Natural killer cell treated with Interleukin-12 subunit alpha and Interleukin-12 subunit beta and Interleukin-15 and Interleukin-18, amount 100 ng/mL, for 72 hours (primary cell): Measurements from ENCODE around the gene GSG1L. TPM values are rescaled to one million over a fixed set of nuclear protein-coding genes. Genes with fewer than 3 reads are reported as not detected.

Experiments used
- ATAC-seq, 2 donors: fragments of 150-1000 bp; cut with Tn5 transposase in 1 of 2; sonication (Bioruptor Pico), chemical (Tn5 transposase) in 1 of 2; 2 replicates each; pipeline ENCODE4 v1.10.0; 2021
- DNase-seq: peaks from one replicate; pipeline ENCODE4 v3.0.0; 2022; ENCODE audit warnings: low spot score
- H3K27ac Mint-ChIP-seq, 2 donors: 1 replicate in 1 of 2; 2 replicates in 1 of 2; pipeline ENCODE4 v1.8.0; 2022; ENCODE audit warnings: mixed read lengths in 2 of 2, mild to moderate bottlenecking in 1 of 2, moderate library complexity in 1 of 2
- H3K27me3 Mint-ChIP-seq, 2 donors: 1 replicate in 1 of 2; 2 replicates in 1 of 2; pipeline ENCODE4 v1.8.0; 2022; ENCODE audit warnings: mixed read lengths in 2 of 2
- H3K36me3 Mint-ChIP-seq: one replicate; pipeline ENCODE4 v1.8.0; 2022; ENCODE audit warnings: mixed read lengths
- H3K4me1 Mint-ChIP-seq, 2 donors: 1 replicate in 1 of 2; 2 replicates in 1 of 2; pipeline ENCODE4 v1.8.0; 2022; ENCODE audit warnings: low read depth in 2 of 2, mixed read lengths in 2 of 2, mild to moderate bottlenecking in 1 of 2
- H3K4me3 Mint-ChIP-seq: one replicate; pipeline ENCODE4 v1.8.0; 2022; ENCODE audit warnings: mixed read lengths
- H3K9me3 Mint-ChIP-seq: 2 replicates; pipeline ENCODE4 v1.8.0; 2022; ENCODE audit warnings: mixed read lengths
- total RNA-seq, 2 donors: library from RNA; stranded (reverse); gene quantifications; one replicate each; pipeline ENCODE4 v1.2.3, GENCODE V29; 2022

GSG1L gene
- total RNA-seq, 2 donors from 2014 or later: not detected

DNA sequence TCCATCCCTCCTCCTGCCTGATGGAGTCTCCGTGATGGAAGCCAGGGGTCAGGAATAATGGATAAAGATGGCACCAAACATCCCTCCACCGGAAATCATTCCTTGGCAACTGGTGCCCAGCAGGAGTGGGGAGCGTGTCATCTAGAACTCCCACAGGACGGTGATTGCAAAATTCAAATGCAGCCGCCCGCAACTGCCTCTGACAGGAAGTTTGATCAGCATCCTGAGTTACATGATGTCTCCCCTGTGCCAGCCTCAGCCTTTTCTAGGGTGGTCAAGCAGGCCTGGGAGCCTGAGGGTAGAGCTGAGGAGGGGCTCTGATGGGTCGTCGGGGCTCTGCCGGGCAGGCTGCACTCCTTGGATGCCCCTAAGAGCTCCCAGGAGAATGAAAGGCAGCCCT is 52.8 kb downstream of the GSG1L start:
- ATAC-seq (no peak), DNase-seq (no peak)
- no peaks in the 10 kb centered on the region for H3K4me1 Mint-ChIP-seq
- H3K27me3 Mint-ChIP-seq: peaks cover 13 to 20% of the 10 kb centered on the region in 2 donors
- no peaks in the 10 kb centered on the region for H3K36me3 Mint-ChIP-seq
- no peak overlapping the region for H3K4me3 Mint-ChIP-seq
- peak overlapping the region in 1 of 2 donors; percentile 41 for H3K27ac Mint-ChIP-seq
- no peaks in the 10 kb centered on the region for H3K9me3 Mint-ChIP-seq

DNA sequence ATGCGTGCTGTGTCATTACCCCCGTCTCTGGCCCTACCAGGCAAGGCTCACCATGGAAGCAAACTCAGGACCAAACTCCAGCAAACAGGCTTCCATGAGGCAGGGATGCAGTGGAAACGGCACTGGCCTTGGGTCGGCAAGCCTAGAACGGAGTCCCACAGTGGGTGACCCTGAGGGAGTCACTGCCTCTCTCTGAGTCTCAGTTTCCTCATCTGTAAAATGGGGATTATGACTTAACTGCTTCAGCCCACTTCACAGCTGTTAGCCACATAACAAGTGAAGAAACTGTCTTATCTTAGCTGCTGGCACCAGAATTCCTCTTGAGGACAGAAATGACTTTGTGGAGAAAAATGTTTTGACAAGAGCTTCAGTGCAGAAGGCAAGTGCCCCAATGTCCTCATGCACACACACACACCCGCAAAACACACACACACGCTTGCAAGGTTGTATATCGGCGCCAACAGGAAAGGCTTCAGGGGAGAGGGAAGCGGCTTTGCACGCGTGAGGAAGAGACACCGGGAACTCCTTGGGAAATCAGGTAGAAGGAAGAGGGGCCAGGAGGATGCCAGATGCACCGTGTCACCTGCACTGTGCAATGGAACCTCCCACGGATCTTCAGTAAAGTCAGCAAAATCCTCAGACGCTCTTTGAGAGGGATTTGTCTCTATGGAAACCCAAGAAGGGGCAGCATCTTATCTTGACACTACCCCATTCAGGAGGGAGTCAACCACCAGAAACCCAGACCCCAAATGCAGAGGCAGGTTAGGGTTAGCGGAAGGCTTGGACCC is 53.7 kb downstream of the GSG1L start:
- peaks cover 12 to 20% of the 10 kb centered on the region in 2 donors for H3K27me3 Mint-ChIP-seq
- no peak overlapping the region for H3K4me3 Mint-ChIP-seq
- no peaks in the 10 kb centered on the region for H3K36me3 Mint-ChIP-seq
- DNase-seq: no peak
- H3K4me1 Mint-ChIP-seq: no peaks in the 10 kb centered on the region
- H3K27ac Mint-ChIP-seq: no peak overlapping the region
- no peaks in the 10 kb centered on the region for H3K9me3 Mint-ChIP-seq
- ATAC-seq: no peak

DNA sequence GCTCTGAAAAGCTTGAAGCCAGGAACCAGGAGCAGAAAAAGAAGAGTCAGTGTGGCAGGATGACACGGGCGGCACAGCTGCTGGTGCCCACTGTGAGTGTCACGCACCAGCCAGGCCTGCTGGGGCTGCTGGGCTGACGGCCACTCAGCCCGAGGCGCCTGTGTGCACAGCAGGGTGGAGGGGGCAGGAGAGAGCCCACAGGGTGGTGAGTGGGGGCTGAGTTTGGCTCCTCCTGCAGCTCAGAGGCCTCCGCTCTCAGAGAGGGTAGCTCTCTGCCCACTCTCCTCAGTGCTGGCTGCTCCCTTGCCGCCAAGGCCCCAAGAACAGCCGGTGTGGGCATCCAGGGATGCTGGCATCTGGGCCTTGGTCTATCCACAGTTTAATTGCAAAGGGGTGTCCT is 59.6 kb downstream of the GSG1L start:
- no peak for ATAC-seq
- H3K4me1 Mint-ChIP-seq: no peaks in the 10 kb centered on the region
- H3K27ac Mint-ChIP-seq: no peak overlapping the region
- DNase-seq: no peak
- no peak overlapping the region for H3K4me3 Mint-ChIP-seq
- H3K9me3 Mint-ChIP-seq: no peaks in the 10 kb centered on the region
- peaks cover 1 to 6% of the 10 kb centered on the region in 2 donors for H3K27me3 Mint-ChIP-seq
- H3K36me3 Mint-ChIP-seq: no peaks in the 10 kb centered on the region

DNA sequence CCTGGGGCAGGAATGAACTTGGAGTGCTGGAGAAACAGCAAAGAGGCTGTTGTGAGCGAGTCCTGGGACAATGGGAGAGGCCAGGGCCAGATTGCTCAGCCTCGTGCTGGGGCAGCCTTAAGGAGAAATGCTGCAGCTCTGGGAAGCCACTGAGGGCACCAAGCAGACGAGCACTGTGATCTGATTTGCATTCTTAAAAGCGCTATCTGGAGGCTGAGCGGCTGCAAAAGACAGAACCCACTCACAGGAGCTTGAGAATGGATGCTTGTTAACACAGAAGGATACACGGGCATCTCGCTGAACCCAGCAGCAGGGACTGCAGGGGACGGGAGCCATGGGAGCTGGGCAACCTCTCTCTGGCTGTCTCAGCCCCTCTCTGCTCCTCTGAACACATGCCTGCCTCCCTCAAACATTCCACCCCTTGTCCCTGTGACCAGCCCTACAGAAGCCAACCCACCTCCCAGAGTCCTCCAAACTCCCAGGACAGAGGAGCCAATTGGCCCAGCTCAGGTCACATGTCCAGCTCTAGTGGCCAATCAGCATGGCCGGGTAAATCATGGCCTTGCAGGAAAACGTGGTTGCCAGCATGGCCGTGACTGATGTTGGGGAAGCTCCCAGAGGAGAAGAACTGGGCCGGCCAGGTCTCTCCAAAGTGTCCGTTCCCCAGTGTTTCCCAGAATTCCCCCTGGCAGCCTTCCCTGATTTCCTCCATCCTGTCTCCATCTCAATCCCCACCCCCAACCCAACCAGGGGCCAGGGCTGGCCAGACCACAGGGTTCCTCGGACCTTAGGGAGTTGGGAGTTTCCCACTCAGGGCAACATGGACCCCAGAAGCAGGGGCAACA is 60.3 kb downstream of the GSG1L start:
- Mint-ChIP-seq H3K27ac (no peak overlapping the region), H3K4me1 (no peaks in the 10 kb centered on the region), H3K27me3 (peaks cover 2 to 4% of the 10 kb centered on the region in 2 donors), H3K9me3 (no peaks in the 10 kb centered on the region), H3K4me3 (no peak overlapping the region), H3K36me3 (no peaks in the 10 kb centered on the region)
- DNase-seq (no peak), ATAC-seq (peak in 1 of 2 donors; percentile 34)

DNA sequence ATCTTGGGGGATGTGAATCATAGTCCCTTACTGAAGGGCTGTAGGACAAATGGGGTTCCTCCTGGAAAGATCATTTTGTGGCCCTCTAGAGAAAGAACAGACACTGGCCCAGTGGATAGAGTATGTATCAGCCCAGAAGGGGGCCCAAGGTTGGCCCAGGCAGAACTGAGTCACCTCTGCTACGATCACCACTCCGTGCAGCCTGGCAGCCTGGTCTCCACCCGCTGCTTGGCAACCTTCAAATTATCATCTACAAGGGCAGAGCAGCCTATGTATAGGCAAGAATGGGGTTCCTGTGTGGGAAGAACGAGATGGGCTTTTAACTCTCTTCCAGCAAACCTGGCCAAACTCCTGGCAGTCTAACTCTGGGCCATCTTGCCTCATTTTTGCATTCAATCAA is 61.9 kb downstream of the GSG1L start:
- no peaks in the 10 kb centered on the region for H3K4me1 Mint-ChIP-seq
- H3K4me3 Mint-ChIP-seq: no peak overlapping the region
- no peak for ATAC-seq
- DNase-seq: no peak
- H3K27ac Mint-ChIP-seq: no peak overlapping the region
- no peaks in the 10 kb centered on the region for H3K36me3 Mint-ChIP-seq
- peaks cover 4 to 5% of the 10 kb centered on the region in 2 donors for H3K27me3 Mint-ChIP-seq
- no peaks in the 10 kb centered on the region for H3K9me3 Mint-ChIP-seq

DNA sequence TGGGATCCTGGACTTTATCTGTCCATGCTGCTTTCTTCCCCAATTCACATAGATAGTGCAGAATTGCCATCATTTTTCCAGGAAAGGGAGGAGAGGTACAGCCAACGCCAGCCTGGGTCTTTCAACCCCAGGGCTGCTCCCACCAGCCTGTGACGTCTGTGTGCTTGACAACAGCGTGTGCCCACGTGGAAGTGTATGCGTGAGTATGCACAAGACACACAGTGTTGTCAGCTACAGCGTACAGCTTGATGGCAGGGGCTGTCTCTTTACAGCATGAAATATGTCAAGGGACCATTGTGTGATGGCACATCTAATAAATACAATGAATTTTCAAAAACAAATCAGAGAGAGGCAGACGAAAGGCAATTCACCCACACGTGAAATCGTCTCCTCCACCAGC is 62.3 kb downstream of the GSG1L start:
- no peak overlapping the region for H3K4me3 Mint-ChIP-seq
- peaks cover 4 to 5% of the 10 kb centered on the region in 2 donors for H3K27me3 Mint-ChIP-seq
- H3K36me3 Mint-ChIP-seq: no peaks in the 10 kb centered on the region
- H3K9me3 Mint-ChIP-seq: no peaks in the 10 kb centered on the region
- no peak overlapping the region for H3K27ac Mint-ChIP-seq
- peaks cover 0 to under 1% of the 10 kb centered on the region in 2 donors for H3K4me1 Mint-ChIP-seq
- DNase-seq (no peak), ATAC-seq (no peak)

DNA sequence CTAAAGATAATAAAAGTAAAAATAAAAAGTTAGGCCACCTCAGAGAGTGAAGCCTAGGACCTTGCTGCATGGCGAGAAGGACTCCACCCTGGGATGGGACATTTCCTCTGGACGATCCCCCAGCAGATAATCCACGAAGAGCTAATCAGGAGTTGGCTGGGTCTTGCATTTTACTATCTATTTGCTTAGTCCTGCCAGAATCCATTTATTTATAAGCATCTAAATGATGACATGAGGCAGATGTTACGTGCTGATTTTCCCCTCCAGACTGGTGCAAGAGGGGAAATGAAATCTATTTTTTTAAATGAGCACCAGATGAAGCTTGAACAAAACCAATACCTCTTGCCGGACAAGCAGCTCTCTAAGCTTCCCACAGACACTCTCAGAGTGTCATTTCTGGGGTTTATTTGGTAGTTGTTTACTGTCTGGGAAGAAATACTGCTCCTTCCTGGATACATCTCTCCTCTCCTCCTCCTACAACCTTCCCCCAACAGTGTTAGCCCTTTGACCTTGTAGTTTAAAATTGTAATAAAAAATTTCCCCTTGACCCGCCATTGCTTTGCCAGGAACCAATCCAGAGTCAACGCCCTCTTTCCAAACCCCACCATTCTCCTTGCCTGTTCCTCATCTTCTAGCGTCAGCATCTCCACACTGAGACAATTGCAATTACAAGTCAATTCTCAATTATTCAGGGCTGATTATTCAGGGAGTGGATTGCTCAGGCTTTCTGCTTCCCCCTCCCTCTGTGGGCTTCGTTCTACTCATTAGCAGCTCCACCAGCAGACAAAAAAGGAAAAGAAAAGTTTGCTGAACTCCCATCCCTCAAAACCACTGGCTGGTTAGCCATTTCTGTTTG is 63.0 kb downstream of the GSG1L start:
- Mint-ChIP-seq H3K27me3 (peaks cover 4 to 5% of the 10 kb centered on the region in 2 donors), H3K36me3 (no peaks in the 10 kb centered on the region), H3K4me1 (peaks cover 4% of the 10 kb centered on the region in 2 donors), H3K9me3 (no peaks in the 10 kb centered on the region), H3K4me3 (no peak overlapping the region), H3K27ac (no peak overlapping the region)
- ATAC-seq: no peak
- no peak for DNase-seq

DNA sequence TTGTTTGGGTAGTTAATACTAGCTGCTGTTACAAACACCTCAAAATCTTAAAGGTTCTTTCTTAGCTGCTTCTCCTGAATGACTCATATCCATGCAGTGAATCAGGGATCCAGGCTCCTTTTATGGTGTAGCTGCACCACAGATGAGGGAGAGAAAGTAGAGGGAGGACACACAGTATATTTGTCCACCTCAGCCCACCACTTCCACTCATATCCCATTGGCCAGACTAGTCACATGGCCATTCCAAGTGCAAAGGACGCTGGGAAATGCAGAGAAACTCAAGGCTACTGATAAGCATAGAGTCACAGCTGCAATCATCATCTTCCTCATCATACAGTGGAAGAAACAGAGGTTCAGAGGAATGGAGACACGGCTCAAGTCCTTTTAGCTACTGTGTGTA is 63.8 kb downstream of the GSG1L start:
- Mint-ChIP-seq H3K9me3 (no peaks in the 10 kb centered on the region), H3K4me1 (peaks cover 12% of the 10 kb centered on the region in 2 donors), H3K27ac (no peak overlapping the region), H3K27me3 (peaks cover 2 to 5% of the 10 kb centered on the region in 2 donors), H3K4me3 (no peak overlapping the region), H3K36me3 (no peaks in the 10 kb centered on the region)
- ATAC-seq: no peak
- no peak for DNase-seq

DNA sequence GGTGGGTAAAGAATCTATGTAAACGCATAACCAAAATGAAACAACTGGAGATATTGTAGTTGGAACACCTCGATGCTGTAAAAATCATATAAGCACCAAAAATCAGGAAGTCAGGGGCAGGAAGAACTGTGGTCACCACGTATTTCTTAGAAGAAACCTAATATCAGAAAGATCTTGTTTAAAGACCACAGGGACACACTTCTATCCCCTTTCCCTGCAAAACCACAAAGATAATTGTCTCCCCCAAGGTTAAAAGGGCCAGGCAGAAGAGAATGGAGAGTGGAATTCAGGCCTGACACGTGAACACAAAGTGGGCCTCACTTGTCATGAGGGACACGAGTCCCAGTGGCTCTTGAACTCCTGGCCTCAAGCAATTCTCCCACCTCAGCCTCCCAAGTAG is 68.1 kb downstream of the GSG1L start:
- Mint-ChIP-seq H3K9me3 (no peaks in the 10 kb centered on the region), H3K4me3 (no peak overlapping the region), H3K36me3 (no peaks in the 10 kb centered on the region), H3K4me1 (peaks cover 12% of the 10 kb centered on the region in 2 donors), H3K27me3 (peaks cover 0 to 5% of the 10 kb centered on the region in 2 donors), H3K27ac (no peak overlapping the region)
- ATAC-seq (no peak), DNase-seq (no peak)

DNA sequence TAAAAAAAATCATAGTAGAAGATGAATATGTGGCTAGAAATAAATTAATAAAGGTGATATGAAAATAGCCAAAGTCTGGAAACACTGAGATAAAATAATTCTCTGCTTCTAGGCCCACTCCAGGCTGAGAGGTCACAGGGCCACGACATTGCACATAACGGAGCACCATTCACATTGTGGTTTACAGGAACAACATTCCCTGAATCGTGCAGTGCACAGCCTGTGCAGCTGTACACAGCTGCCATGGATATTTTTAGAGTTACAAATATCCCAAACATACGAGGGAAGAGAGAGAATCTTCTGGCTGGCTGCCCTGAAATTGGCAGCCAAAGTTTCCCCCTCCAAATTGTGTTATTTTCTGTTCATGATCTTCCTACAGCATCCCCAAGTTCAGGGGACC is 68.8 kb downstream of the GSG1L start:
- no peak for ATAC-seq
- Mint-ChIP-seq H3K36me3 (no peaks in the 10 kb centered on the region), H3K4me1 (peaks cover 12% of the 10 kb centered on the region in 2 donors), H3K4me3 (no peak overlapping the region), H3K27ac (no peak overlapping the region), H3K27me3 (peaks cover 0 to 5% of the 10 kb centered on the region in 2 donors), H3K9me3 (no peaks in the 10 kb centered on the region)
- DNase-seq: no peak

DNA sequence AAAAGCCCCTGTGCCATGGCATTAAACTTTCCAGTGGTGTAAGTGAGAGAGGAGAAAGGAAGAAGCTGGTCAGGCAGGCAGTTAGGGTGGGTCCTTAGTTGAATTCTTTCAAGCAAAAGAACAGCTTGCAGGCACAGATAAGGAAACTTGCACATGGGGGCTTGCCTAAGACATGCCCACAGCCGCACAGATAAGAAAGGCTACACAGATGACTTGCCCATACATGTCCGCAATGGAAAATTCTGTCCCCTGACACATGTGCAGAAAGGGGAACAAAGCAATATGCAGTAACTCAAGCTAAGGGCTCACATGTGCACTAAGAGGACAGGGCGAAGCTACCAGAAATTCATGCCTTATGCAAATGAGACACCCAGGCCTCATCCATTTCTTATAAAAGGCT is 69.9 kb downstream of the GSG1L start:
- Mint-ChIP-seq H3K4me1 (peaks cover 12% of the 10 kb centered on the region in 2 donors), H3K27me3 (peaks cover 0 to 5% of the 10 kb centered on the region in 2 donors), H3K9me3 (no peaks in the 10 kb centered on the region)

DNA sequence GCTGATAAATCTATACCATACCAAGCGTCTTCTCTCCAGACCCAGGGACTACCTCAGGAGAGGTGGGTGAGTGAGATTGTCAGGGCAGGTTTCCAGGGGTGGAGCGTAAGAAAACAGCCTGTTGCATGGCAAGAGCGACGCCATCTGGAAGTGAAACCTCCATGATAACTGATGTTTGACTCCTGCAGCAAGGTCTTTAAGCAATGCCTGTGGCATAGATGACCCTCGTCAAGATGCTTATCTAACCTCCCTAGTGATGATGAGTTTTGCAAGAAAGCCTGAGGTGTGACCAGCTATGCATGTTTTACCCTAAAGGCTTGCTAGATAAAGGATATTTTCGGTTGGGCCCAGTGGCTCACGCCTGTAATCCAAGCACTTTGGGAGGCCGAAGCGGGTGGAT is 71.6 kb downstream of the GSG1L start:
- Mint-ChIP-seq H3K27ac (no peak overlapping the region), H3K4me1 (peaks cover 12% of the 10 kb centered on the region in 2 donors), H3K9me3 (no peaks in the 10 kb centered on the region), H3K4me3 (no peak overlapping the region), H3K36me3 (no peaks in the 10 kb centered on the region), H3K27me3 (no peaks in the 10 kb centered on the region)
- ATAC-seq (no peak), DNase-seq (no peak)

More for the DNA sequence above, 69.9 kb downstream of the GSG1L start:
- Mint-ChIP-seq H3K36me3 (no peaks in the 10 kb centered on the region), H3K4me3 (no peak overlapping the region), H3K27ac (no peak overlapping the region)
- no peak for DNase-seq
- no peak for ATAC-seq

DNA sequence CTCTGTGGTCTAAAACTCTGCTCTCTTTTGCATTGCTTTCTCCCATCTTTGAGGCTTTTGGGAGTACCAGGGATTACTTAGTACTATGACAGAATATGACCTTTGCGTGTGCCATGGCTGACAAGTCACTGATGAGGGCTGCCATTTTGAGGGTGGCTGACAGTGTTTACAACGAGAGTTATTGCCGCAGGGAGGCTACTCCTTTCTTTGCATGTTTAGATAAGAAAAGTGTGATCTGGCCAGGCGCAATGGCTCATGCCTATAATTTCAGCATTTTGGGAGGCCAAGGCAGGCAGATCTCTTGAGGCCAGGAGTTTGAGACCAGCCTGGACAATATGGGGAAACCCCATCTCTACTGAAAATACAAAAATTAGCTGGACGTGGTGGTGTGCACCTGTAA is 77.5 kb downstream of the GSG1L start:
- no peaks in the 10 kb centered on the region for H3K4me1 Mint-ChIP-seq
- H3K4me3 Mint-ChIP-seq: no peak overlapping the region
- no peak for DNase-seq
- H3K27ac Mint-ChIP-seq: no peak overlapping the region
- peaks cover 0 to 6% of the 10 kb centered on the region in 2 donors for H3K27me3 Mint-ChIP-seq
- ATAC-seq: no peak
- H3K36me3 Mint-ChIP-seq: no peaks in the 10 kb centered on the region
- H3K9me3 Mint-ChIP-seq: no peaks in the 10 kb centered on the region
